Choroid plexus epithelial cell (primary cell): ENCODE results near the gene MS4A4A.

Experiments used
- DNase-seq: peaks from one replicate; pipeline ENCODE4 v3.0.0-alpha.2; 2010; ENCODE audit warnings: low read depth
- H3K4me3 ChIP-seq: 2 replicates; pipeline ENCODE4 v1.5.1; 2011; ENCODE audit warnings: low read depth, mild to moderate bottlenecking, control low read depth, low read length, moderate library complexity
- TF ChIP-seq, protein P1 (sequence below): conservative IDR thresholded peaks from 2 replicates; pipeline ENCODE4 v1.5.1; 2011; ENCODE audit warnings: low read depth, mild to moderate bottlenecking, control low read depth, inconsistent platforms, low read length, moderate library complexity

The MS4A4A gene

DNA sequence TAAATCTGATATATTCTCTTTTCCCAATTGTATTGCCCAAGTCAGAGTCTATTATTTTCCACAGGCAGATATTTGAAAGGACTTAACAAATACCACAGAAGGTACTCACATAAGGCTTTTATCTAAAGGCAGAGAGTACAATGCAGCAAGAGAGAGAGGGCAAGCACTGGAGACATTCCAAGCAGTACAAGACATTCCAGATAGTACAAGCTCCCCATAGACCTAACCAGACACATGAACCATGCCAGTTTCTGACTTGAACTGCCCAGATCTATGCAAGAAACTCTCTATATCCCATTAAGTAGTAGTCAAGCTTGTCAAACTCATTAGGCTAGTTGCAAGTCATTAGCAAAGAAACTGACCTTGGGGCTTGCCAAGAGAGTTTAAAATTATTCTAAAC, 35.4 kb downstream of the MS4A4A start:
- DNase-seq, result peak; percentile 22
- no peak overlapping the region for H3K4me3 ChIP-seq
- TF ChIP-seq, protein P1, sequence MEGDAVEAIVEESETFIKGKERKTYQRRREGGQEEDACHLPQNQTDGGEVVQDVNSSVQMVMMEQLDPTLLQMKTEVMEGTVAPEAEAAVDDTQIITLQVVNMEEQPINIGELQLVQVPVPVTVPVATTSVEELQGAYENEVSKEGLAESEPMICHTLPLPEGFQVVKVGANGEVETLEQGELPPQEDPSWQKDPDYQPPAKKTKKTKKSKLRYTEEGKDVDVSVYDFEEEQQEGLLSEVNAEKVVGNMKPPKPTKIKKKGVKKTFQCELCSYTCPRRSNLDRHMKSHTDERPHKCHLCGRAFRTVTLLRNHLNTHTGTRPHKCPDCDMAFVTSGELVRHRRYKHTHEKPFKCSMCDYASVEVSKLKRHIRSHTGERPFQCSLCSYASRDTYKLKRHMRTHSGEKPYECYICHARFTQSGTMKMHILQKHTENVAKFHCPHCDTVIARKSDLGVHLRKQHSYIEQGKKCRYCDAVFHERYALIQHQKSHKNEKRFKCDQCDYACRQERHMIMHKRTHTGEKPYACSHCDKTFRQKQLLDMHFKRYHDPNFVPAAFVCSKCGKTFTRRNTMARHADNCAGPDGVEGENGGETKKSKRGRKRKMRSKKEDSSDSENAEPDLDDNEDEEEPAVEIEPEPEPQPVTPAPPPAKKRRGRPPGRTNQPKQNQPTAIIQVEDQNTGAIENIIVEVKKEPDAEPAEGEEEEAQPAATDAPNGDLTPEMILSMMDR, result no peak

DNA sequence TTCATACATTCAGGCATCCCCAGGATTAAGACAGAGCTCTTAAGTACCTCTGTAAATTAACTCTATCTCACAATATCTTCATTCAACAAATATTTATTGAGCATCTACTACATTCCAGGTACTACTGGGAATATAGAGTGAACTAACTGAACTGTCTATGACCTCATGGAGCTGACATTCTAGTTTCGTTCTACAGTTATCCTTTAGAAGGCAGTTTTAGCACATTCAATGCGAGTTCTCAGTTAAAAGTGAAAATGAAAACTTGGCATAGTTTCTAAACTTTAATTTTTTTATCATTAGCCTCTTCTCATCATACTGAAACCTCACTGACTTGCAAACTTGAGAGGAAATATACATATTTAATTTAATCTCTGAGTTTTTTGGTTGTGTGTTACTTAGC, 35.9 kb downstream of the MS4A4A start:
- H3K4me3 ChIP-seq, result no peak overlapping the region
- TF ChIP-seq, protein P1, result no peak
- DNase-seq, result no peak

DNA sequence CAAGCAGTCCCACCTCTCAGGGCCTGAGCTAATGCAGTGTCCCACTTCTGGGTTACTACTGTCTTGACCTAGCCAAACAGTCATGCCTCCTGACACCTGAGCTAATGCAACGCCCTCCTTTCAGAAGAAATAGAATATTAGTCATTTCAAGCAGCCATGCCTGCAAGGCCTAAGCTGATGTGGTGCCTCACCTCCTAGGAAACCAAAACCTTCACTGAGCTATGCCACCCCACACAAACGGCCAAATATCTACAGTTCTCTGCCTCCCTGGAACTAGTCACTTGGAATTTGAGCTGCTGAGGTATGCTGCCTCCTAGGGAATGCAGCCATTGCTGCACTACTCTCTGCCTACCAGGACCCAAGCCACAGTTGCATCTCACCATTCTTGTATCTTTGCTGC, 38.3 kb downstream of the MS4A4A start:
- TF ChIP-seq, protein P1, result no peak

DNA sequence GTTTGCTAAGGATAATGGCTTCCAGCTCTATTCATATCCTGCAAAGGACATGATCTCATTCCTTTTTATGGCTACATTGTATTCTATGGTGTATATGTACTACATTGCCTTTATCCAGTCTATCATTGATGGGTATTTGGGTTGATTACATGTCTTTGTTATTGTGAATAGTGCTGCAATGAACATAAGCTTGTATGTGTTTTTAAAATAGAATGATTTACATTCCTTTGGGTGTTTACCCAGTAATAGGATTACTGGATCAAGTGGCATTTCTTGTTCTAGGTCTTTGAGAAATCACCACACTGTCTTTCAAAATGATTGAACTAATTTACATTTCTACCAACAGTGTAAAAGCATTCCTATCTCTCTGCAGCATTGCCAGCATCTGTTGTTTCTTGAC, 40.6 kb downstream of the MS4A4A start:
- no peak overlapping the region for H3K4me3 ChIP-seq
- DNase-seq, result no peak
- TF ChIP-seq, protein P1, result no peak

More for the DNA sequence above, 38.3 kb downstream of the MS4A4A start:
- DNase-seq, result no peak
- H3K4me3 ChIP-seq, result no peak overlapping the region

- TF ChIP-seq, protein P1, result no peak
- DNase-seq, result no peak
- H3K4me3 ChIP-seq, result no peak within 1 kb of the TSS
Observed at GRCh38 chr11:60326955-60327354, 46.5 kb downstream of the MS4A4A start, which contains the start of gene MS4A6E. Gene MS4A6E, plus strand, starts transcription at chr11:60327255. Its CDS starts 7,641 bp downstream, at chr11:60334896.

- TF ChIP-seq, protein P1, result no peak
- DNase-seq, result no peak
- no peak overlapping the region for H3K4me3 ChIP-seq
Observed at GRCh38 chr11:60328460-60328859, 48.0 kb downstream of the MS4A4A start.

GRCh38 chr11:60332846-60333245, 52.4 kb downstream of the MS4A4A start:
- TF ChIP-seq, protein P1, result no peak
- no peak overlapping the region for H3K4me3 ChIP-seq
- DNase-seq, result no peak
